Neuronal stem cell (in vitro differentiated cells): ENCODE measurements around the gene USP21. TPM values are rescaled to one million over a fixed set of nuclear protein-coding genes. Genes with fewer than 3 reads are reported as not detected.

Experiments
- DNase-seq: peaks from one replicate; pipeline ENCODE4 v3.0.0-alpha.2; 2013; ENCODE audit warnings: low spot score
- H2AFZ ChIP-seq: one replicate; pipeline ENCODE4 v1.6.1; 2013; ENCODE audit warnings: mild to moderate bottlenecking, low read length, inconsistent platforms
- H2AK5ac ChIP-seq: 2 replicates; pipeline ENCODE4 v1.6.1; 2013; ENCODE audit warnings: low read depth, mild to moderate bottlenecking, inconsistent platforms, low read length, moderate library complexity, mixed read lengths
- H2BK120ac ChIP-seq: 2 replicates; pipeline ENCODE4 v1.6.1; 2013; ENCODE audit warnings: low read depth, mild to moderate bottlenecking, inconsistent platforms, low read length, moderate library complexity, mixed read lengths
- H2BK12ac ChIP-seq: one replicate; pipeline ENCODE4 v1.6.1; 2013; ENCODE audit warnings: low read length, inconsistent platforms
- H2BK15ac ChIP-seq: 2 replicates; pipeline ENCODE4 v1.6.1; 2013; ENCODE audit warnings: mild to moderate bottlenecking, low read length, inconsistent platforms, mixed read lengths
- H2BK5ac ChIP-seq: one replicate; pipeline ENCODE4 v1.6.1; 2013; ENCODE audit warnings: inconsistent platforms, mild to moderate bottlenecking, low read length, moderate library complexity
- H3K14ac ChIP-seq: one replicate; pipeline ENCODE4 v1.6.1; 2013; ENCODE audit warnings: low read length, inconsistent platforms
- H3K18ac ChIP-seq: 2 replicates; pipeline ENCODE4 v1.6.1; 2013; ENCODE audit warnings: low read length, inconsistent platforms
- H3K23ac ChIP-seq: 2 replicates; pipeline ENCODE4 v1.6.1; 2013; ENCODE audit warnings: low read depth, mild to moderate bottlenecking, mixed read lengths, low read length, inconsistent platforms; ENCODE audit not compliant: poor library complexity
- H3K27ac ChIP-seq: replicated peaks from 3 replicates; pipeline ENCODE4 v1.5.1; 2013; ENCODE audit warnings: low read length, inconsistent platforms
- H3K27me3 ChIP-seq, 3 experiments: 2 replicates each; pipeline ENCODE4 v1.6.1; 2013; ENCODE audit warnings: low read length in 3 of 3, mild to moderate bottlenecking in 2 of 3, inconsistent platforms in 1 of 3, low read depth in 1 of 3, mixed read lengths in 1 of 3, moderate library complexity in 1 of 3; ENCODE audit not compliant: control insufficient read depth in 3 of 3, insufficient read depth in 3 of 3
- H3K36me3 ChIP-seq, 2 donors: replicated peaks in 1 of 2; 2 replicates each; pipeline ENCODE4 v1.6.1; 2013; ENCODE audit warnings: low read length in 2 of 2; ENCODE audit not compliant: control insufficient read depth in 2 of 2, insufficient read depth in 2 of 2
- H3K4ac ChIP-seq: 2 replicates; pipeline ENCODE4 v1.6.1; 2013; ENCODE audit warnings: inconsistent platforms, mild to moderate bottlenecking, low read length, moderate library complexity
- H3K4me1 ChIP-seq, 2 donors: 1 replicate in 1 of 2; 2 replicates in 1 of 2; pipeline ENCODE4 v1.6.1; 2013; ENCODE audit warnings: low read length in 2 of 2, low read depth in 1 of 2; ENCODE audit not compliant: control insufficient read depth in 2 of 2, insufficient read depth in 1 of 2
- H3K4me2 ChIP-seq: one replicate; pipeline ENCODE4 v1.6.1; 2013; ENCODE audit warnings: mild to moderate bottlenecking, low read length, inconsistent platforms; ENCODE audit not compliant: insufficient read depth, poor library complexity, severe bottlenecking
- H3K4me3 ChIP-seq, 2 donors: 2 replicates each; pipeline ENCODE4 v1.5.1; 2013; ENCODE audit warnings: low read length in 2 of 2, mild to moderate bottlenecking in 2 of 2, inconsistent platforms in 1 of 2, moderate library complexity in 1 of 2
- H3K79me1 ChIP-seq: one replicate; pipeline ENCODE4 v1.6.1; 2013; ENCODE audit warnings: low read depth, mild to moderate bottlenecking, inconsistent platforms, low read length, moderate library complexity
- H3K9ac ChIP-seq: one replicate; pipeline ENCODE4 v1.6.1; 2013; ENCODE audit warnings: mild to moderate bottlenecking, low read depth, low read length, inconsistent platforms; ENCODE audit not compliant: poor library complexity
- H3K9me3 ChIP-seq, 2 donors: replicated peaks in 1 of 2; 2 replicates each; pipeline versions ENCODE3 to v1.6.1; 2013; ENCODE audit warnings: low read length in 2 of 2, mild to moderate bottlenecking in 2 of 2, inconsistent platforms in 1 of 2, low read depth in 1 of 2, mixed read lengths in 1 of 2, moderate library complexity in 1 of 2; ENCODE audit not compliant: control insufficient read depth in 2 of 2, insufficient read depth in 1 of 2
- H4K8ac ChIP-seq: one replicate; pipeline ENCODE4 v1.6.1; 2013; ENCODE audit warnings: low read depth, mild to moderate bottlenecking, inconsistent platforms, low read length, moderate library complexity
- H4K91ac ChIP-seq: one replicate; pipeline ENCODE4 v1.6.1; 2013; ENCODE audit warnings: low read length, low read depth, mild to moderate bottlenecking, inconsistent platforms; ENCODE audit not compliant: poor library complexity
- whole genome bisulfite sequencing, 2 donors: extraction: QIAGEN DNeasy Blood & Tissue Kit; methylation state at CpG; one replicate each; pipeline ENCODE4 v1.1.7; 2013; ENCODE audit warnings: missing lambda C conversion rate in 2 of 2, mixed read lengths in 1 of 2; ENCODE audit not compliant: insufficient read length in 2 of 2, insufficient replicate concordance in 1 of 2; ENCODE audit errors: extremely low coverage in 2 of 2; 5-methylcytosine and 5-hydroxymethylcytosine counted together
- small RNA-seq: library from polyadenylated mRNA; stranded (forward); fragments of <200 nt; extraction: miRNeasy Mini kit (QIAGEN cat#:217004); gene quantifications from one replicate; pipeline ENCODE3, GENCODE V24; 2013; ENCODE audit not compliant: insufficient read depth

Gene USP21

GRCh38 chr1:161215076-161215475, 55.8 kb downstream of the USP21 start, which contains the start of gene FCER1G:
Gene FCER1G (plus strand): TSS chr1:161215295. CDS start chr1:161215322, 27 bp downstream.
- peaks cover 31 to 52% of the 10 kb centered on the region in 2 donors for H3K36me3 ChIP-seq

More at GRCh38 chr1:161215076-161215475, 55.8 kb downstream of the USP21 start, which contains the start of gene FCER1G:
- Histone ChIP-seq H2BK120ac (no peak within 1 kb of the TSS), H4K91ac (no peak within 1 kb of the TSS), H4K8ac (no peak within 1 kb of the TSS), H3K23ac (no peak within 1 kb of the TSS), H2AFZ (no peak within 1 kb of the TSS), H3K27me3 (peaks cover 0 to 2% (median 0%) of the 10 kb centered on the region in 3 experiments), H3K4me3 (peak within 1 kb of the TSS in 1 of 2 donors; percentile 44), H2BK12ac (no peak within 1 kb of the TSS), H3K27ac (no peak within 1 kb of the TSS), H2BK5ac (no peak within 1 kb of the TSS), H3K14ac (no peak within 1 kb of the TSS), H3K18ac (no peak within 1 kb of the TSS), H3K9me3 (no peaks in the 10 kb centered on the region), H3K9ac (no peak within 1 kb of the TSS), H2AK5ac (no peak within 1 kb of the TSS), H2BK15ac (no peak within 1 kb of the TSS), H3K4me1 (peaks cover 4 to 6% of the 10 kb centered on the region in 2 donors), H3K4me2 (no peak within 1 kb of the TSS), H3K79me1 (no peaks in the 10 kb centered on the region), H3K4ac (no peak within 1 kb of the TSS)
- no peak for DNase-seq
- WGBS, 2 donors: no CpG with 5 or more reads among the region's 10 CpGs

Small RNA genes within 50 kb of the gene (small RNA-seq; reads per million reads assigned to genes)
- not detected for gene RF01225
